Measurements from ENCODE around the gene DCDC2C. TPM values are rescaled to one million over a fixed set of nuclear protein-coding genes. Genes with fewer than 3 reads are reported as not detected.

The DCDC2C gene
- total RNA-seq, 1 experiment from 2014 or later = not detected

DNA sequence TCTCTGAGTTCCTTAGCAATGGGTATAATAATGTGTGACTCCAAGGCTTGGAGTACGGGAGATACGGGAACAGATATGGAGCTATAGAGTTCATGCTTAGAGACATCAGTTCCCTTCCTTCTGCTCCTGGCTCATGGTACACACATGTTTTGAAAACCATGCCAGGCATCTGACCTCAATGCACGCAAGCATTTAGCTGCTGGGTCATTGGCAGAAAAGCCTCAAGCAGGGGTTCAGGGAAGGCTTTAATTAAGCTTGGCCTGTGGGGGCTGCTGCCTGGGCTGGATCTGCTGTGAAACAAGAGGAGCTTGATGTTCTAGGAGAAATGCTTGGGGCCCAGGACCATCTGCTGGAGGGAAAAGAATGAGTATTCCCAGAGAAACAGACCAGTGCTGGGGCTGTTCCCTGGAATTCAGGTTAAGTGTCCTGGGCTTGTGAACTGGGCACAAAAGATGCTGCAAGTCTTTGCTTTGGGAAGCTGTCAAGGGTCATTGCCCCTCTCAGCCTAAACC lies 42.2 kb upstream of the DCDC2C start:
- intact Hi-C loops (cut with micrococcal nuclease) = no loop called here
- no peak for DNase-seq
- Histone ChIP-seq H3K4me3 (ENCODE audit: low read length) (no peak overlapping the region), H4K20me1 (ENCODE audit: low read length) (no peaks in the 10 kb centered on the region), H3K9me3 (ENCODE audit: low read length) (no peaks in the 10 kb centered on the region), H3K79me2 (ENCODE audit: low read length) (no peaks in the 10 kb centered on the region), H3K36me3 (ENCODE audit: low read depth, low read length) (no peaks in the 10 kb centered on the region), H3F3A (ENCODE audit: low read length, unreplicated experiment) (no peaks in the 10 kb centered on the region), H3K4me2 (ENCODE audit: low read length) (no peak overlapping the region), H3K4me1 (ENCODE audit: insufficient read depth, low read length) (no peaks in the 10 kb centered on the region), H3K9ac (ENCODE audit: low read length) (no peak overlapping the region), H3K9me2 (replicated peaks; ENCODE audit: low read length) (no peaks in the 10 kb centered on the region), H3K27me3 (ENCODE audit: low read length) (no peaks in the 10 kb centered on the region), H2AFZ (ENCODE audit: low read length) (no peak overlapping the region), H3K27ac (ENCODE audit: low read length) (no peak overlapping the region)
- TF ChIP-seq EZH2 (IDR thresholded peaks at IDR 0.05; ENCODE audit: low read length, unreplicated experiment) = no peak
- TF ChIP-seq CTCF (conservative IDR thresholded peaks at IDR 0.05; ENCODE audit: low read depth, low read length) = no peak
- TF ChIP-seq EZH2phosphoT487 (IDR thresholded peaks at IDR 0.05; ENCODE audit: borderline replicate concordance, low read length) = no peak
- ATAC-seq = no peak
- no TSS peak for BruUV-seq (replicated peaks)
- ChIA-PET POLR2A (ENCODE audit: unreplicated experiment) (no interaction called here), CTCF (no interaction called here)

DNA sequence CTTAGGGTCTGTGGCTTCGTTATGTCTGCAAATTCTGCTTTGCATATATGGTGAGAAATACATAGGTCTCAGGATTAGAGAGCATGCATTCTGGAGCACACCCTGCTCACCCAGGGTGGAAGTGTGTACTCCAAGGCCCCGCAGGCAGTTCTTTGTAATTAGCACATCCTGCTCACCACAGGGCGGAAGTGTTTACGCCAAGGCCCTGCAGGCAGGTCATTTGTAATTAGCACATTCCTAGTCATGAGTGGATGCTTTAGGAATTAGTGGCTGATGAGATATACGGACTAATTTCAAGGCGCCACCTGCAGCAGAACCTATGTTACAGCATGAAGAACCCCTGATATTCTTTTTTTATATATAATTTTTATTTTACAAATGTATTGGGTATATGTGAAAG lies 41.1 kb upstream of the DCDC2C start:
- Histone ChIP-seq H4K20me1 (ENCODE audit: low read length) (no peaks in the 10 kb centered on the region), H3K4me1 (ENCODE audit: insufficient read depth, low read length) (no peaks in the 10 kb centered on the region), H3K4me3 (ENCODE audit: low read length) (no peak overlapping the region), H3K9ac (ENCODE audit: low read length) (no peak overlapping the region), H3K27ac (ENCODE audit: low read length) (no peak overlapping the region), H3K4me2 (ENCODE audit: low read length) (no peak overlapping the region), H3F3A (ENCODE audit: low read length, unreplicated experiment) (no peaks in the 10 kb centered on the region), H3K36me3 (ENCODE audit: low read depth, low read length) (no peaks in the 10 kb centered on the region), H2AFZ (ENCODE audit: low read length) (no peak overlapping the region), H3K9me3 (ENCODE audit: low read length) (no peaks in the 10 kb centered on the region), H3K27me3 (ENCODE audit: low read length) (no peaks in the 10 kb centered on the region), H3K79me2 (ENCODE audit: low read length) (no peaks in the 10 kb centered on the region), H3K9me2 (replicated peaks; ENCODE audit: low read length) (no peaks in the 10 kb centered on the region)
- intact Hi-C loops (cut with micrococcal nuclease) = no loop called here
- TF ChIP-seq EZH2 (IDR thresholded peaks at IDR 0.05; ENCODE audit: low read length, unreplicated experiment) (no peak), CTCF (conservative IDR thresholded peaks at IDR 0.05; ENCODE audit: low read depth, low read length) (no peak)
- ChIA-PET CTCF (no interaction called here), POLR2A (ENCODE audit: unreplicated experiment) (no interaction called here)
- ATAC-seq (no peak), DNase-seq (no peak)
- BruUV-seq (replicated peaks) = no TSS peak

DNA sequence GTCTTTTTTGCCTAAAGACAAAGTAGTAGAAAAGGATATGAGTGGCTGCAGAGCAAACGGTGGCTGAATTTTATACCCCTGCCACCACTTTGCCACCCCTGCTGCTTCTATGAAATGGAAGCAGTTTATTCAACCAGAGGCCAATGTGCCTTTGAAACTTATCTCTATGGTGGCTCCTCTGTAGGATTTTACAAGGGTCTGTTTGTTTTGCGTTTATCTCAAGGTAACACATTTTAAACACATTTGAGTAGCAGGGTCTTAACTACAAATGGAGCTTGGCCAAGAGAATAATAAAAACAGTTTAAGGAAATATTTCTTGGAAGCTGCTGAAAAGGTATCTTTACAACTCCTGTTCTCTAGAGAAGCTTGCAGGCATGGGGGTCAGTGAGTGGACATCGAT lies 39.3 kb upstream of the DCDC2C start:
- no peaks in the 10 kb centered on the region for H4K20me1 ChIP-seq (ENCODE audit: low read length)
- intact Hi-C loops (cut with micrococcal nuclease) = no loop called here
- no peak overlapping the region for H3K4me2 ChIP-seq (ENCODE audit: low read length)
- no peak for DNase-seq
- no peaks in the 10 kb centered on the region for H3K9me2 ChIP-seq (replicated peaks; ENCODE audit: low read length)
- no peaks in the 10 kb centered on the region for H3K27me3 ChIP-seq (ENCODE audit: low read length)
- H3K9me3 ChIP-seq (ENCODE audit: low read length) = no peaks in the 10 kb centered on the region
- no peaks in the 10 kb centered on the region for H3K4me1 ChIP-seq (ENCODE audit: insufficient read depth, low read length)
- no peaks in the 10 kb centered on the region for H3K36me3 ChIP-seq (ENCODE audit: low read depth, low read length)
- no TSS peak for BruUV-seq (replicated peaks)
- H3F3A ChIP-seq (ENCODE audit: low read length, unreplicated experiment) = no peaks in the 10 kb centered on the region
- no peak overlapping the region for H3K4me3 ChIP-seq (ENCODE audit: low read length)
- H3K9ac ChIP-seq (ENCODE audit: low read length) = no peak overlapping the region
- ChIA-PET POLR2A (ENCODE audit: unreplicated experiment) (no interaction called here), CTCF (no interaction called here)
- no peaks in the 10 kb centered on the region for H3K79me2 ChIP-seq (ENCODE audit: low read length)
- TF ChIP-seq EZH2phosphoT487 (IDR thresholded peaks at IDR 0.05; ENCODE audit: borderline replicate concordance, low read length) = no peak
- no peak for TF ChIP-seq CTCF (conservative IDR thresholded peaks at IDR 0.05; ENCODE audit: low read depth, low read length)
- no peak for TF ChIP-seq EZH2 (IDR thresholded peaks at IDR 0.05; ENCODE audit: low read length, unreplicated experiment)
- H3K27ac ChIP-seq (ENCODE audit: low read length) = no peak overlapping the region
- H2AFZ ChIP-seq (ENCODE audit: low read length) = no peak overlapping the region
- ATAC-seq = no peak
